Activated T-cell treated with anti-CD3 and anti-CD28 coated beads, Interleukin-2, amount 50 U/mL, for 1 hour (primary cell): ENCODE data around the gene CALR.

Experiments used
- DNase-seq: peaks from one replicate; pipeline ENCODE4 v3.0.0-alpha.2; 2020

Gene CALR

DNA sequence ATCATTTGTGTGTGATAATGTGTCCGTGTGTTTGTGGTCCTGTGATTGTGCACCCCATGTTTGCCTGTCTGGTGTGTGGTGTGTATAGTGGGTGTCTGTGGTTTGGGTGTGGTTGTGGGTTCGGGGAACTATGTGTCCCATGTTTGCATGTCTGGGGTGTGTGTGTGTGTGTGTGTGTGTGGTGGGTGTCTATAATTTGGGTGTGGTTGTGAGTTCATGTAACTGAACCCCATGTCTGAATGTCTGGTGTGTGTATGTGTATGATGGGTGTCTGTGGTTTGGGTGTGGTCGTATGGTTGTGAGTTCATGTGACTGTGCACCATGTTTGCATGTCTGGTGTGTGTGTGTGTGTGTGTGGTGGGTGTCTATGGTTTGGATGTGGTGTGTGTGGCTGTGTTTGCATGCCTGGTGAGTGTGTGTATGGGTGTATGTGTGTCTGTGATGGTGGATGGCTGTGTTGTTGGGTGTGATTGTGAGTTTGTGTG lies 45.8 kb downstream of the CALR start:
- no peak for DNase-seq

- DNase-seq = no peak
These were observed 46.3 kb downstream of the CALR start for GRCh38 chr19:12984683-12985048.

- DNase-seq = no peak
These were observed 46.8 kb downstream of the CALR start for GRCh38 chr19:12985049-12985776.

DNA sequence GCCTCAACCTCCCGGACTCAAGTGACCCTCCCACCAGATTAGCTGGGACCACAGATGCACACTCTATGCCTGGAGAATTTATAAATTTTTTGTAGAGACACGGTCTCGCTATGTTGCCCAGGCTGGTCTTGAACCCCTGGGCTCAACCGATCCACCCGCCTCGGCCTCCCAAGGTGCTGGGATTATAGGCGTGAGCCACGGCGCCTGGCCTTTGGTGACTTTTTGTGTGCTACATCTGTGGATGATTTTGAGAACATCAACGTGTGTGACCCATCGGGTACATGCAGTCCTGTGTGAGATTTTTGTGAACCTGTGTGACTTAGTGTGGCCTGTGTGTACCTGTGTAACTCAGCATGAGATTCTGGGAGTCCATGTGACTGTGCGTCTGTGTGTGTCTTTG lies 48.3 kb downstream of the CALR start:
- DNase-seq = no peak

DNA sequence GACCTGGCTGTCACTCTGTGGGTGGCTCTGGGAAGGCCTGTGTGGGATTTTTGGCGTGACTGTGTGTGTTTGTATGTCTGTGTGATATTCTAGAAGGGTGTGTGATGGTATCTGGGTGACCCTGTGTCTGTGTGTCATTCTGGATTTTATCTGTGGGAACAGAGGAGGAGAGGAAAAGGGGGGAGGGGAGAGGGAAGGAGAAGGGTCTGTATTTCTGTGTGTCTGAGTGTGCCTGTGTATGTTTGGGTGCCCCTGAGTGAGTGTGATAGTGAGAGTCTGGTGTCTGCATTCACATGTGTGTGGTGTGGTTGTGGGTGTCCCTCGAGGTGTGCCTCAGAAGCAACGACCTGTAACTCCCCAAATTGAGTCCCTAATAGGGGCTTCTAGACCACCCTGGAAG lies 48.8 kb downstream of the CALR start:
- no peak for DNase-seq

DNA sequence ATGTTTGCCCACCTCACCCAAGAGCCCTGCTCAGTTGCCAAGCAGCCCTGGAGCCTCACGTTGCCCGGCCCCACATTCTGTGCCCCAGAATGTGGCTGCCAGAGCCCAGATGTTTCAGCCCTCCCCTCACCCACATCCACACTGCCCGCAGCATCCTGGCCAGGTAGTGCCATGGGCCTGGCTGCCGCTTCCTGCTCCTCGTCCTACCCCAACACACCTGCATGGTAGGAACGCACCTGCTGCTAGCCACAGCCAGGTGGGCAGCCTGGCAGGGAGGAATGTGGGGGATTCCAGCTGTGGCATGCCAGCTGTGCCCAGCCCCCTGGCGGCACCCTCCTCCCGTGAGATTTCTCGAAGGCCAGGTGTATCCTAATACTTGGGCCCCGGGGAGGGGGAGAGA lies 49.4 kb downstream of the CALR start:
- no peak for DNase-seq

DNA sequence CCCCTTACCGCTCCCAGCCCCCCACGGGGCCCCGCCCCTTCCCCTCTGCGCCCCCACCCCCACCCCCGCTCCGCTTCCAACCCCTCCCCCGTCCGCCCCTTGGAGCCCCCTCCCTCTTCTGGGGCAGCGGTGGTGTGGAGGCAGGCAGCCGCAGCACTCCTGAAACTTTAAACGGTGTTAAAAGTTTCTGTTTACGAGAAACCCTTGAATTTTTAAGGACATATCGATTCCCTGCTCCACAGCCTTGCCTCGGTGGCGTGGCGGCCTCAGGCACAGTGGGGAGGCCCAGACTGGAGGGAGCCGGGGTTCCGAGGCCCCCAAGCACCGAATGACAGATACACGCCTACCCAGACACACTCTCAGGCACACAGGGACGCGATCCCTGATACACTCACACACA lies 52.0 kb downstream of the CALR start:
- no peak for DNase-seq

GRCh38 chr19:12990853-12991252 lies 52.4 kb downstream of the CALR start:
- DNase-seq = no peak

DNA sequence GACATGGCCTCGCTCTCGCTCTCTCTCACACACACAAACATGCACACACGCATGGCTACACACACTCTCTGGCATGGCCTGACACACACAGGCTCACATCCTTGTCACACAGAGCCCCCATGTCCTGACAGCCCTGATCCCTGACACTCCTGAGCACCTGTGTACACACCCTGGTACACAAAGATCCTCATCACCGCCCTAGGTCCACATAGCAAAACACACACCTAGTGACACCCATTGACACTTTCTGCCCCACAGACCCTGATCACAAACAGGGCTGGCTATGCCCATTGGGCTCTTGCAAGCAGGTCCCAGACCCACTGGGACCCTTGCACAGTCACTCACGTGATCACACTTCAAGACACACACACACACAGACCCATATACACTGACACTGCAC lies 52.9 kb downstream of the CALR start:
- no peak for DNase-seq

DNA sequence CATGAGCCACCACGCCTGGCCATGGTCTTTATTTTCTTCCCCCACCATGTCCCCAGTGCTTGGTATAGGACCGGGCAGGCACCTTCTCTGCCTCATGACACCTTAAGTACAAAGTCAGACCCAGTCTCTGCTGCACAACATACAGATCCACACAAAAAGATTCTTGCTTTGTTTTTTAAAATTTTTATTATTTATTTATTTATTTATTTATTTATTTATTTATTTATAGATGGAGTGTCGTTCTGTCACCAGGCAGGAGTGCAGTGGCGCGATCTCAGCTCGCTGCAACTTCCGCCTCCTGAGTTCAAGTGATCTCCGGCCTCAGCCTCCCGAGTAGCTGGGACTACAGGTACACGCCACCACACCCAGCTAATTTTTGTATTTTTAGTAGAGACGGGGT lies 54.3 kb downstream of the CALR start:
- DNase-seq = no peak

DNA sequence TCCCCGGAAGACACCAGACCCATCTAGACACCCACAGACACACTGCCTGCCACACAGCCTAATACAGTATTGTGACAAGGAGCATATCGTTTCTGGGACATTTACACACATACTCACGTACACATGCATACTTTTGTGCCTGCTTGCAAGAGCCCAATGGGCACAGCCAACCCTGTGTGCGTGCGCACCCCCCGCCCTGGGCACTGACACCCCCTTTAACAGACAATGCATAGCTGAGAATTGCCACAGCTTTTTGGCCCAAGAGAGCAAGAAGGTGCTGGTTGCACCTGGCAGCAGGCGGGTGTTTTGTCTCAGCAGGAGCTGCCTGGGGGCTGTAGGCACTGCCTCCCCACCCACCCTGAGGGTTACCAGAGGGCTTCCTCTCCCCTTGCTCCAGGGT lies 55.2 kb downstream of the CALR start:
- no peak for DNase-seq
